ENCODE measurements around the gene FYN. TPM values are rescaled to one million over a fixed set of nuclear protein-coding genes. Genes with fewer than 3 reads are reported as not detected.
A peak's percentile ranks its signal among the peaks of the same experiment; 100 is the strongest.

FYN gene
- total and polyA plus RNA-seq, 5 experiments from 2014 or later, result 159 to 531 (median 317) TPM

DNA sequence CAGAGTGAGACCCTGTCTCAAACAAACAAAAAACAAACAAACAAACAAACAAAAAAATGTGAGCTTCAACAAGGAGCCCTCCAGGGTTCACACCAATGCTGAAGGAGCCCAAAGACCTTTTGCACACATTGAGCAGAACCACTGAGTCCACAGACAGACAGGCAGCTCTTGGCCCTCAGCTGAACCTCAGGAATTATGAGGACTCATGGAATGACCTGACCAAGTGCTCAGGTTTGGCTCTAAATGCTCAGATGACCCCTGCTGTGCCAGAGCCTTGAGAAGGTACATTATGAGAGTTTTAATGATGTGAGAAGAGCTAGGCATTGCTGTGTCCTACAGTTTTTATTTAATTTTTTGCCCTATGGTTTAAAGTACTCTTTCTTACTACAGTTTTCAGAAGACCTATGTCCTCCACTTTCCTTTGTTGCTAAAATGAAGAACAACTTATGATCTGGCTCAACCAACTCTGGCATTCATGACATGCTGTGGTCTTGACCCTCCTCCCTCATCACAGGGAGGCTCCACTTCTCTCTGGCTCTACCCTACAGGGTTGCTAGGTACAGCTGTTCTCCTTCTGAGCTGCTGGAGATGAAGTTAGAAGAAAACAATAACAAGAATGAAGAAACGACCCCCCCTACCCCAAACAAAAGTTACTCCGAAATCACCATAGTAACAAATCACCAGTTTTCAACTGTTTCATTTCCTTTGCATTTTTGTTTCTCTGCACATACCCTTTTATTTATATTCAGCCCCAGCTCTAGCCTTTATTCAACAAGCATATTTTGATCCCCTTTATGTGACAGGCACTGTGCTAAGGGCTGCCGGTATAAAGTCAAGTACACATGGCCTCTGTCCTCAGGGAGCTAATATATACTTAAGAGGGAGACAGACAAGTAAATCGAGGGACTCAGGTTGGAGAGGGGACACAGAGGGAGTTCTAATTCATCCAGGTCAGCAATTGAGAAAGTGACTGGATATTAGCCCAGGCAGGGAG, 138.9 kb downstream of the FYN start:
- peak in 3 of 10 donors; percentile 31 to 48 (median 35) for DNase-seq
- Mint-ChIP-seq H3K4me3 (peak overlapping the region in 8 of 10 donors; percentile 13 to 57 (median 49)), H3K27ac (peak overlapping the region; percentile 85 to 97 (median 92))

DNA sequence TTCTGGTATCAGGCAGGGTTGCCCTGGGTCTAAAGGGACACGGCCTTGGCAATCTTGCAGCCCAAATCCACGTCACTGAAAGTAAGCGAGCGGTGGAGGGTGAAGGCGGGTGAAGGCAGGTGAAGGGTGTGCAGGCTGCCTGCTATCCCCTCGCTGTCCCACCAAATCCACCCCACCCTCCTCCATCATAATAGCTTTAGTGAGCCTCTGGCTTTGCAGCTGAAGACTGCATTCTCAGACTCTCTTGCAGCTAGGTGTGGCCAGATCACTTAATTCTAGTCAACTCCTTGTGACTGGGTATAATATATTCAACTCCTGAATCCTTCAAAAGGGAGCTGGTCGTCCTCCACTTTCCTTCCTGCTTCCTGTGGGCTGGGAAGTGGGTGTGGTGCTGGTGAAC, 140.9 kb downstream of the FYN start:
- Mint-ChIP-seq H3K9me3 (peaks cover 0 to 24% (median 6%) of the 10 kb centered on the region in 9 donors), H3K27me3 (no peaks in the 10 kb centered on the region), H3K4me1 (peaks cover 33 to 90% (median 79%) of the 10 kb centered on the region in 4 donors), H3K27ac (peak overlapping the region in 7 of 10 donors; percentile 9 to 95 (median 87)), H3K4me3 (no peak overlapping the region), H3K36me3 (peaks cover 0 to 37% (median 37%) of the 10 kb centered on the region in 3 donors)
- DNase-seq (no peak), ATAC-seq (no peak)
- POLR2A ChIA-PET, result interaction anchor here (0.9 to 1.2 kb wide), 2 partner anchors 12 to 141 kb away, joined by 3 to 6 read pairs; partner anchors contain the start of gene FYN

More for the DNA sequence above, 138.9 kb downstream of the FYN start:
- peak; percentile 57 to 88 for ATAC-seq
- POLR2A ChIA-PET, result interaction anchor here (0.8 to 1.6 kb wide), 3 partner anchors 10 to 51 kb away, joined by 4 to 6 read pairs (median 6); no protein-coding TSS in a partner anchor
- Mint-ChIP-seq H3K27me3 (no peaks in the 10 kb centered on the region), H3K36me3 (peaks cover 0 to 44% (median 42%) of the 10 kb centered on the region in 3 donors), H3K9me3 (peaks cover 0 to 24% (median 6%) of the 10 kb centered on the region in 9 donors), H3K4me1 (peaks cover 39 to 99% (median 87%) of the 10 kb centered on the region in 4 donors)

DNA sequence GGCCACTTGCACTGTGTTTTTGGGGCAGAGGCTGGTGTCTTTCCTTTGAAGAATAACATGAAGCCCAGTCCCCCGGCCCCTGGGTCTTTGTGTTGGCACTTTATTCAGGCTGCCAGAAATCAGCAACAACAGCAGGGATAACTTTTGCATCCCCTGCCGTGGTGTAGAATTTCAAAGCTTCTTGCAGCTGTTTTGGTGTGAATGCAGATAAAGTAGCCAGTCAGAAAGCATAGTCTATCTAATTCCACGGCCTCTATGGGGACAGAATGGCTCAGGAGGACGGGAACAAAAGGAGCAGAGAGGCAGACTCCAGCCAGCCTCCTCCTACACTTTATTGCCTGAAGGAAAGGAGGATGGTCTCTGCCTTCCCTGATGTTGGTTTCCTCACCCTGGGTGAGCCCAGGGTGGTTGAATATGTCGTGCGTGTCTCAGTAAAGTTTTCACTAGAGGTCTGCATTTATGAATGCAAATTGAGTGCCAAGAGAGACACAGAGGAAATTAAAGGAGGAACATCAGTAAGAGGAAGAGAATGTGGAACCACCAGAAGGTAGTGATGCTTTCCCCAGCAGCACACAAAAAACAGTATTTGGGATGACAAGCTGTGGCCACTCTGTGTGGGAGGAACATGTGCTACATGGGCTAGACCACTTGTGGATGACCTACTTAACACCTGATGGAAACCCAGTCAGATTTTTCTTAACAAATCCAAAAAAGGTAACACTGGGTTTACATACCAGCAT, 141.6 kb downstream of the FYN start:
- ATAC-seq (no peak), DNase-seq (no peak)
- Mint-ChIP-seq H3K27ac (peak overlapping the region in 9 of 10 donors; percentile 70 to 95 (median 87)), H3K9me3 (peaks cover 0 to 24% (median 6%) of the 10 kb centered on the region in 9 donors), H3K36me3 (peaks cover 0 to 40% (median 37%) of the 10 kb centered on the region in 3 donors), H3K4me1 (peaks cover 35 to 90% (median 79%) of the 10 kb centered on the region in 4 donors), H3K4me3 (peak overlapping the region in 1 of 10 donors; percentile 21), H3K27me3 (no peaks in the 10 kb centered on the region)
- POLR2A ChIA-PET, result no interaction called here

DNA sequence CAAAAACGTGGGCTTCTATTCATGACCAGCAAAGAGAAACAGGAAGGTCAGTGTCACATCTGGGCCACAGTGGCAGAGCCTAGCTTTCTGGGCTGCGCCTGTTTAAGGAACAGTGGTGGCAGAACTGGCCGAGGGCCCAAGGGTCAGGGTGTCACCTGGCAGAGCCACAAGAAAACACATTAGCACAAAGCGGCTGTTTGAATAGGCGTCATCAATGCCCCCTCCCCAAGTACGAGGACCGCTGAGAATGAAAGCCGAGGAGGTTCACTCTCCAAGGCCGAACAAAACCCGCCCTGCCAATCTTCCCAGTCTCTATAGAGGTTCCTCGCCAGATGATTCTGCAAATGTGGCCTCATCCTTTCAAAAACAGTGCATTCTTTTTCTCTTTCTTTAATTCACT, 142.4 kb downstream of the FYN start:
- H3K4me1 Mint-ChIP-seq, result peaks cover 38 to 90% (median 79%) of the 10 kb centered on the region in 4 donors
- no peaks in the 10 kb centered on the region for H3K27me3 Mint-ChIP-seq
- H3K27ac Mint-ChIP-seq, result peak overlapping the region; percentile 66 to 95 (median 86)
- peaks cover 0 to 46% (median 36%) of the 10 kb centered on the region in 3 donors for H3K36me3 Mint-ChIP-seq
- no peak overlapping the region for H3K4me3 Mint-ChIP-seq
- peaks cover 0 to 24% (median 6%) of the 10 kb centered on the region in 9 donors for H3K9me3 Mint-ChIP-seq
- no peak for DNase-seq
- ATAC-seq, result no peak
- POLR2A ChIA-PET, result no interaction called here

DNA sequence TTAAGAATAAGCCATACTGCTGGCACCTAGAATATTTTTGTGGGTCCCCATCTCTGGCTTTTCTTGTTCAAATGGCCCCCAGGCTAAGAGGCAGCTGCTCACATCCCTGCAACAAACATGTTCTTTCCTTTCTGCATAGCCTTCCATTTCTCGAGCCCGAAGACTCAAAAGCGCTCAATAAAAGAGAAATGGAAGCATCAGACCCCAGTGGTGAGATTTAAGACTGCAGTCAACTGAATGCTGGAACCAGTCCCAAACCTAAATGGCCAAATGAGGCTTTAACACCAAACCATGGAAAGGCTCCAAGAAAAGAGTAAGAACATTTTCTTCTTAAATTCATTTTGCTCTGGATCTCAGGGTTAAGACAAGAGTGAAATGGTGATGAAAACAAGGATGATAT, 145.4 kb downstream of the FYN start:
- POLR2A ChIA-PET, result interaction anchor here (0.8 to 2.3 kb wide), 3 partner anchors 8 to 40 kb away, joined by 3 to 7 read pairs (median 5); no protein-coding TSS in a partner anchor
- Mint-ChIP-seq H3K36me3 (peaks cover 0 to 34% (median 15%) of the 10 kb centered on the region in 3 donors), H3K9me3 (peaks cover 0 to 13% (median 3%) of the 10 kb centered on the region in 9 donors), H3K4me3 (no peak overlapping the region), H3K27me3 (no peaks in the 10 kb centered on the region), H3K27ac (peak overlapping the region in 9 of 10 donors; percentile 34 to 98 (median 91)), H3K4me1 (peaks cover 34 to 91% (median 82%) of the 10 kb centered on the region in 4 donors)
- DNase-seq, result no peak
- no peak for ATAC-seq

DNA sequence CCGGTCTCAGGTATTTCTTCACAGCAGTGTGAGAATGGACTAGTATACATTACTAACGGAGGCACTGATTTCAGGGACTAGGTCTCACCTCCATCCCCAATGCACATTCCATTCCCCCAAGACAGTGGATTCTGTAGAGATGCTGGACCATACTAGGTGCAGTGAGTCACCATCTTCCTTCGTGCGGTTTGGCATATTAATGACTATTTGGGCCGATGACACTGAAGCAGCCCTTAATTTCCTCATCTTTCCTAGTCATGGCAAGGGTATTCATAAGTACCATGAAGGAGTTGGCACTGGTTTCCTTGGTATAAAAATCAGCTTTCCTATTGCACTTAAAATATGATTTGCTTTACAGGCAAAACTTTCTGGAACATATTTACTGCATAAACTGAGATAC, 146.2 kb downstream of the FYN start:
- POLR2A ChIA-PET, result interaction anchor here (0.8 to 2.3 kb wide), 3 partner anchors 9 to 40 kb away, joined by 3 to 7 read pairs (median 5); no protein-coding TSS in a partner anchor
- Mint-ChIP-seq H3K27ac (peak overlapping the region; percentile 35 to 98 (median 93)), H3K27me3 (no peaks in the 10 kb centered on the region), H3K4me1 (peaks cover 39 to 91% (median 87%) of the 10 kb centered on the region in 4 donors), H3K36me3 (peaks cover 0 to 26% (median 8%) of the 10 kb centered on the region in 3 donors), H3K9me3 (peaks cover 0 to 6% (median 0%) of the 10 kb centered on the region in 9 donors), H3K4me3 (peak overlapping the region in 2 of 10 donors; percentile 16 to 22)
- DNase-seq, result no peak
- no peak for ATAC-seq

DNA sequence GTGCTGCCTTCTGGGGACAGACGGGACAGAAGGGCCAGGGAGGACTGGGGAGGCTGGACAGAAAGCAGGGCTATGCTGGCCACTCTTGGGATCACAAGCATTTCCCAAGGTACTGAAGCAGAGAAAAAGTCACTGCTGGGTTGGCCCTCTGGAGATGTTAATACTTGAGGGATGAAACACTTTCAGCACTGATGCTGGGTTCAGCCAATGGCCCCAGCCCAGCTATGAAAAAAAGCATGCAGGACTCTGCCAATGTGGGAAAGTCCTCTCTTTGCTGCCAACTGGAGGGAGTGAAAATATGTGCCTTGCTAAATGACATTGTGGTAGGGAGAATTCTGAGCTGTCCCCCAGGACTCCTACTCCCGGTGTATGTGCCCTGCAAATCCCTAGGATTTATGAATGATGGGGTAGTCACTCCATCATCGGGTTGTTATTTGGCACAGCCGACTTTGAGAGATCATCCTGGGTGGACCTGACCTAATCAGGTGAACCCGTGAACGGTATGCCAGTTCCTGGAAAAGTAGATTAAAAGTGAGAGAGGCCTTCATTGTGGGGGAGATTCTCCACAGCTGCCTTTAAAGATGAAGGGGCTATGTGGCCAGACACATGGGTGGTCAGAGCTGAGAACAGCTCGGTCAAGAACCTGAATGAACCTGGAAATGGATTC, 147.7 kb downstream of the FYN start:
- Mint-ChIP-seq H3K9me3 (peaks cover 0 to 2% (median 0%) of the 10 kb centered on the region in 9 donors), H3K27me3 (no peaks in the 10 kb centered on the region), H3K4me1 (peaks cover 47 to 90% (median 86%) of the 10 kb centered on the region in 4 donors), H3K36me3 (peaks cover 0 to 21% (median 6%) of the 10 kb centered on the region in 3 donors), H3K27ac (peak overlapping the region; percentile 88 to 98 (median 96)), H3K4me3 (peak overlapping the region in 5 of 10 donors; percentile 7 to 87 (median 78))
- ATAC-seq, result no peak
- POLR2A ChIA-PET, result interaction anchor here (0.7 to 2.3 kb wide), 8 partner anchors 9 to 236 kb away, joined by 3 to 7 read pairs (median 4); partner anchors contain the start of gene FYN
- no peak for DNase-seq

DNA sequence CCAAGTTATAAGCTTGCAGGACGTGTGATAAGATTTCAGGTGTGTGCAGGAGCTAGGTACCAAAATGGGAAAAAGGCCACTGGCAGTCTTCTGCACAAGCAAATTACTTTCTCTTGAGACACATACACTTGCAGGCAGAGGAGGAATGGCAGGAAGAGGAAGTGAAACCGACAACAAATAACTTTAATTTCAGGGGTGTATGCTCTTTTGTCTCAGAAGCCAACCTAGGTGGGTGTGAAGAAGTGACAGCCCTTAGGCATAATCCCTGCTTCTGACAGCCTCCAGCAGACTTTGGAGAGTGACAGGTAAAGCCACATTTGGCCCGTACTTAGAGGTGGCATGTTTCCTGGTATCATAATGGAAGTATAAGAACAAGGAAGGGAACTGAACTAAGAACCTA, 148.7 kb downstream of the FYN start:
- POLR2A ChIA-PET, result interaction anchor here (0.6 to 1.5 kb wide), 5 partner anchors 10 to 237 kb away, joined by 3 to 6 read pairs (median 3); partner anchors contain the start of gene FYN
- peak overlapping the region; percentile 88 to 98 (median 96) for H3K27ac Mint-ChIP-seq
- no peaks in the 10 kb centered on the region for H3K9me3 Mint-ChIP-seq
- ATAC-seq, result peak; percentile 84 to 85
- H3K27me3 Mint-ChIP-seq, result no peaks in the 10 kb centered on the region
- H3K4me1 Mint-ChIP-seq, result peaks cover 42 to 85% (median 81%) of the 10 kb centered on the region in 4 donors
- H3K36me3 Mint-ChIP-seq, result peaks cover 0 to 23% (median 16%) of the 10 kb centered on the region in 3 donors
- peak in 5 of 10 donors; percentile 21 to 57 (median 54) for DNase-seq
- peak overlapping the region; percentile 62 to 87 (median 78) for H3K4me3 Mint-ChIP-seq

DNA sequence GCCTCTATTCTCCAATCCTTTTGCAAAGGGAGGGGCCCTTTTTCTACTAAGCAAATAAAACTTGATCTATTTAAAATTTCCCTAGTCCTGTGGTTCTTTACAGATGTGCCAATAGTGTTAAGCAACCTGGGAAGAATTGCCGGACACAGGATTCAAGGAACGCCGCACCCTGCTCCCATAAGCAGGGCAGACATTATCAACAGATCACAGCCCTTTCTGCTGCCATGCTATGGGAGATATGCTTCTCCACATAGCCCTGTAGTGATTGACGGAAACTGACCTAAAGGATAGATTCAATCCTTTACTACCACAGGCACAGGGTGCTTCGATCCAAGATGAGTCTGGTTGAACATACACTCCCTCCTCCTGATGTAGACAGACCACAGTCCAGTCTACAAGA, 149.2 kb downstream of the FYN start:
- peak overlapping the region; percentile 88 to 98 (median 96) for H3K27ac Mint-ChIP-seq
- H3K4me3 Mint-ChIP-seq, result peak overlapping the region; percentile 62 to 87 (median 78)
- H3K36me3 Mint-ChIP-seq, result peaks cover 0 to 24% (median 20%) of the 10 kb centered on the region in 3 donors
- no peak for DNase-seq
- no peaks in the 10 kb centered on the region for H3K27me3 Mint-ChIP-seq
- H3K9me3 Mint-ChIP-seq, result no peaks in the 10 kb centered on the region
- H3K4me1 Mint-ChIP-seq, result peaks cover 44 to 84% (median 82%) of the 10 kb centered on the region in 4 donors
- peak; percentile 5 to 16 for ATAC-seq
- POLR2A ChIA-PET, result interaction anchor here (0.6 to 1.5 kb wide), 3 partner anchors 10 to 39 kb away, joined by 3 to 6 read pairs (median 4); no protein-coding TSS in a partner anchor

DNA sequence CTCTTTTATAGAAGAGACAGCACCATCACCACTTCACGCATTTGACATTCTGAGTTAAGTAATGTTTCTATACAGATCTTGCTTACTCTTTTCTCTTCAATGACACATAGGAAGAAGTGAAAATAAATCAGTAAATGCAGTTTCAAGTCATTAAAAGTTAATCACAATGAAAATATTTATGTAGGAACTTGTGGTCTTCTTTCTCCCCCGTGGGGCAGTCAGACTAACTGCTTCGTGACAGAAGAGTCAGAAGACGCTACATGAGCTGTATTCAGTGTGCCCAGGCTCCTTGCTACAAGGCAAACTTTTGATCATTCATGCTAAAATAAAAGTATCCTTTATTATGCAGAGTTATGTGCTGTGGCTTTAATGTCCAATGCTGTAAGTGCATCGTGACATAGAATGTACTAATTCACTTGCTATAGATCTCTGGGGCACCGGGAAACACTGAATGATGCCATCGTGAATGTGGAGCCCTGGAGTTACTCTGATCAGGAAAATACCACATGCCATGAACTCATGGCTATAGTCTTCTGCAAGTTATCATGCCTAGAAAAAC, 149.8 kb downstream of the FYN start:
- H3K27me3 Mint-ChIP-seq, result no peaks in the 10 kb centered on the region
- H3K4me1 Mint-ChIP-seq, result peaks cover 44 to 87% (median 86%) of the 10 kb centered on the region in 4 donors
- ATAC-seq, result no peak
- H3K4me3 Mint-ChIP-seq, result peak overlapping the region in 7 of 10 donors; percentile 22 to 87 (median 76)
- POLR2A ChIA-PET, result interaction anchor here (1.4 to 1.5 kb wide), 2 partner anchors 30 to 40 kb away, joined by 3 to 4 read pairs; no protein-coding TSS in a partner anchor
- no peaks in the 10 kb centered on the region for H3K9me3 Mint-ChIP-seq
- peaks cover 0 to 25% (median 25%) of the 10 kb centered on the region in 3 donors for H3K36me3 Mint-ChIP-seq
- peak overlapping the region in 9 of 10 donors; percentile 86 to 98 (median 95) for H3K27ac Mint-ChIP-seq
- DNase-seq, result no peak
